HepG2 (cell line): Measurements from ENCODE around the gene PCSK6. TPM values are rescaled to one million over a fixed set of nuclear protein-coding genes. Genes with fewer than 3 reads are reported as not detected.

Source experiments
- ESRRA ChIP-seq: sonication (generic); formaldehyde crosslinking; IDR thresholded peaks from 2 replicates; pipeline ENCODE4 v1.5.1; 2020; ENCODE audit warnings: mild to moderate bottlenecking, low read depth, missing genetic modification reagents
- FOSL2 ChIP-seq: sonication (generic); formaldehyde crosslinking; IDR thresholded peaks from 2 replicates; pipeline ENCODE4 v1.4.0; 2020; ENCODE audit warnings: missing genetic modification reagents
- IRF2 ChIP-seq: IDR thresholded peaks from 2 replicates; pipeline ENCODE4 v1.6.1; 2018; ENCODE audit warnings: missing genetic modification reagents, missing compliant biosample characterization
- PAF1 ChIP-seq: IDR thresholded peaks from 2 replicates; pipeline ENCODE4 v1.6.1; 2016; ENCODE audit warnings: missing genetic modification reagents, missing compliant biosample characterization
- PCBP1 ChIP-seq: fragments of 200-400 bp; formaldehyde crosslinking; IDR thresholded peaks from 2 replicates; pipeline ENCODE4 v1.6.1; 2017; ENCODE audit warnings: mild to moderate bottlenecking, low read depth, low read length, borderline replicate concordance
- SMAD9 ChIP-seq: sonication (generic); formaldehyde crosslinking; IDR thresholded peaks from 2 replicates; pipeline ENCODE4 v1.5.1; 2020; ENCODE audit warnings: mild to moderate bottlenecking, missing genetic modification reagents
- ZNF326 ChIP-seq: sonication (generic); formaldehyde crosslinking; IDR thresholded peaks from 2 replicates; pipeline ENCODE4 v1.4.0; 2020; ENCODE audit warnings: missing genetic modification reagents, borderline replicate concordance
- ZNF530 ChIP-seq: sonication (generic); formaldehyde crosslinking; IDR thresholded peaks from 2 replicates; pipeline ENCODE4 v1.5.0; 2020; ENCODE audit warnings: low read depth, mild to moderate bottlenecking, missing genetic modification reagents
- polyA plus RNA-seq, 8 experiments: library from polyadenylated mRNA; depleted of rRNA in 3 of 8; stranded (reverse) in 7 of 8; unstranded in 1 of 8; fragments of >200 nt; fragmentation: Illumina TruSeq in 4 of 8; extraction: Trizol in 4 of 8; gene quantifications; 2 replicates each; pipeline versions ENCODE4 v1.2.1 to v1.2.3, GENCODE V29; 2011 to 2016; ENCODE audit warnings: low read depth in 4 of 8, missing spikeins in 1 of 8, mixed read lengths in 1 of 8; ENCODE audit not compliant: insufficient read depth in 1 of 8
- total RNA-seq, 5 experiments: library from RNA; depleted of rRNA; stranded (reverse); fragments of >200 nt; fragmentation: Illumina TruSeq; extraction: Trizol; gene quantifications; 2 replicates each; pipeline ENCODE4 v1.2.3, GENCODE V29; 2016; ENCODE audit warnings: low read depth in 1 of 5
- TF ChIP-seq, protein P1 (sequence below): sonication (generic); formaldehyde crosslinking; IDR thresholded peaks from 2 replicates; pipeline ENCODE4 v1.9.0; 2021; ENCODE audit warnings: mild to moderate bottlenecking, missing genetic modification reagents
- TF ChIP-seq, protein P2 (sequence below): IDR thresholded peaks from 2 replicates; pipeline ENCODE4 v1.6.1; 2016; ENCODE audit warnings: low read depth, control low read depth
- TF ChIP-seq, protein P3 (sequence below): sonication (generic); formaldehyde crosslinking; IDR thresholded peaks from 2 replicates; pipeline ENCODE4 v1.4.0; 2020; ENCODE audit warnings: missing genetic modification reagents

PCSK6 gene
- total and polyA plus RNA-seq, 2 of the 13 experiments (the other 11 are each of a cell fraction or from before 2014, with no cell fraction given) = 56.5 to 155 TPM

DNA sequence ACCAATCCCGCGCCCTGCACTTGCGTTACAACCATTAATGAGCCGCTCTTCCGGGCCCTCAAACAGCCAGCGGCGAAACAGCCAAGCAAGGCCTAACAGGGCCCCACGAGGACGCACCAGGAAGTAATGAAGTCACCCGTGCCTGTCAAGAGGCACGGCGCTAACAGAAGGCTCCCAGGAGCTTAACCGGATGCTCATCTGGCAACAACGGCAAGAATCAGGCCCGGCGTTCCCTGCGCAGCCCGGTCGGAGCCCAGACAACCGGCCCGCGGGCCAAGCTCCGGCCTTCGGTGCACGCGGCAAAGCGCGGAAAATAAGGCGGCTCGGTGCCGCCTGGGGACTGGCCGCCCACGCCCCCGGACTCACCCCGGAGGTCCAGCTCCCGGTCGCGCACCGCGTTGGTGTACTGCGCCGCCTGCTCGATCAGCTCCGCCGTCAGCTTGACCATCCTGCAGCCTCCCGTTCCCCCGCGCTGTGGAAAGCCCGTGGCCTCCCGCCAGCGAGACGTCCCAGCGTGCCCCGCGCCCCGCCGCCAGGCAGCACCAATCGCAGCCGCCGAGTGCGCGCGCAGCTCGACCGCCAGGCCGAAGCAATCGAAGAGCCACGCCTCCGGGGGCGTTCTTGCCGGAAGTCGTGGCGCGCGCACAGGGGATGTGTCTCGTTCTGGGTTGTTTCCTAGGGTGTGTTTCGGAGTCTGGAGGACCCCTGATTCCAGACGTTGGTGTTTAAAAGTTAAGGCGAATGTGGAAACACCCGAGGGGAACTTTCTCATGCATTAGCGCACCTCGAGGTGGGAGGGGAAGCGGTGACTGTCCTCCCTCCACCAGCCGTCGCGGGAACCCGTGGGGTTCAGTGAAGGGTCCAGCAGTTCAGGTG is 194.5 kb downstream of the PCSK6 start, which contains the start of gene SNRPA1 (continued):
- peak; percentile 96 for TF ChIP-seq IRF2 (CRISPR knock-in tag)
- TF ChIP-seq, protein P1, sequence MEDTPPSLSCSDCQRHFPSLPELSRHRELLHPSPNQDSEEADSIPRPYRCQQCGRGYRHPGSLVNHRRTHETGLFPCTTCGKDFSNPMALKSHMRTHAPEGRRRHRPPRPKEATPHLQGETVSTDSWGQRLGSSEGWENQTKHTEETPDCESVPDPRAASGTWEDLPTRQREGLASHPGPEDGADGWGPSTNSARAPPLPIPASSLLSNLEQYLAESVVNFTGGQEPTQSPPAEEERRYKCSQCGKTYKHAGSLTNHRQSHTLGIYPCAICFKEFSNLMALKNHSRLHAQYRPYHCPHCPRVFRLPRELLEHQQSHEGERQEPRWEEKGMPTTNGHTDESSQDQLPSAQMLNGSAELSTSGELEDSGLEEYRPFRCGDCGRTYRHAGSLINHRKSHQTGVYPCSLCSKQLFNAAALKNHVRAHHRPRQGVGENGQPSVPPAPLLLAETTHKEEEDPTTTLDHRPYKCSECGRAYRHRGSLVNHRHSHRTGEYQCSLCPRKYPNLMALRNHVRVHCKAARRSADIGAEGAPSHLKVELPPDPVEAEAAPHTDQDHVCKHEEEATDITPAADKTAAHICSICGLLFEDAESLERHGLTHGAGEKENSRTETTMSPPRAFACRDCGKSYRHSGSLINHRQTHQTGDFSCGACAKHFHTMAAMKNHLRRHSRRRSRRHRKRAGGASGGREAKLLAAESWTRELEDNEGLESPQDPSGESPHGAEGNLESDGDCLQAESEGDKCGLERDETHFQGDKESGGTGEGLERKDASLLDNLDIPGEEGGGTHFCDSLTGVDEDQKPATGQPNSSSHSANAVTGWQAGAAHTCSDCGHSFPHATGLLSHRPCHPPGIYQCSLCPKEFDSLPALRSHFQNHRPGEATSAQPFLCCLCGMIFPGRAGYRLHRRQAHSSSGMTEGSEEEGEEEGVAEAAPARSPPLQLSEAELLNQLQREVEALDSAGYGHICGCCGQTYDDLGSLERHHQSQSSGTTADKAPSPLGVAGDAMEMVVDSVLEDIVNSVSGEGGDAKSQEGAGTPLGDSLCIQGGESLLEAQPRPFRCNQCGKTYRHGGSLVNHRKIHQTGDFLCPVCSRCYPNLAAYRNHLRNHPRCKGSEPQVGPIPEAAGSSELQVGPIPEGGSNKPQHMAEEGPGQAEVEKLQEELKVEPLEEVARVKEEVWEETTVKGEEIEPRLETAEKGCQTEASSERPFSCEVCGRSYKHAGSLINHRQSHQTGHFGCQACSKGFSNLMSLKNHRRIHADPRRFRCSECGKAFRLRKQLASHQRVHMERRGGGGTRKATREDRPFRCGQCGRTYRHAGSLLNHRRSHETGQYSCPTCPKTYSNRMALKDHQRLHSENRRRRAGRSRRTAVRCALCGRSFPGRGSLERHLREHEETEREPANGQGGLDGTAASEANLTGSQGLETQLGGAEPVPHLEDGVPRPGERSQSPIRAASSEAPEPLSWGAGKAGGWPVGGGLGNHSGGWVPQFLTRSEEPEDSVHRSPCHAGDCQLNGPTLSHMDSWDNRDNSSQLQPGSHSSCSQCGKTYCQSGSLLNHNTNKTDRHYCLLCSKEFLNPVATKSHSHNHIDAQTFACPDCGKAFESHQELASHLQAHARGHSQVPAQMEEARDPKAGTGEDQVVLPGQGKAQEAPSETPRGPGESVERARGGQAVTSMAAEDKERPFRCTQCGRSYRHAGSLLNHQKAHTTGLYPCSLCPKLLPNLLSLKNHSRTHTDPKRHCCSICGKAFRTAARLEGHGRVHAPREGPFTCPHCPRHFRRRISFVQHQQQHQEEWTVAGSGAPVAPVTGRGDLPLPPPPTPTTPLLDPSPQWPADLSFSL (CRISPR knock-in tag) = no peak
- TF ChIP-seq ZNF326 (CRISPR knock-in tag) = no peak
- TF ChIP-seq ZNF530 (CRISPR knock-in tag) = no peak; the same call in 1 of the 2 replicates
- no peak for TF ChIP-seq PAF1
- no peak; the same call in 1 of the 2 replicates for TF ChIP-seq ESRRA (CRISPR knock-in tag)
- TF ChIP-seq SMAD9 (CRISPR knock-in tag) = no peak
- TF ChIP-seq, protein P2, sequence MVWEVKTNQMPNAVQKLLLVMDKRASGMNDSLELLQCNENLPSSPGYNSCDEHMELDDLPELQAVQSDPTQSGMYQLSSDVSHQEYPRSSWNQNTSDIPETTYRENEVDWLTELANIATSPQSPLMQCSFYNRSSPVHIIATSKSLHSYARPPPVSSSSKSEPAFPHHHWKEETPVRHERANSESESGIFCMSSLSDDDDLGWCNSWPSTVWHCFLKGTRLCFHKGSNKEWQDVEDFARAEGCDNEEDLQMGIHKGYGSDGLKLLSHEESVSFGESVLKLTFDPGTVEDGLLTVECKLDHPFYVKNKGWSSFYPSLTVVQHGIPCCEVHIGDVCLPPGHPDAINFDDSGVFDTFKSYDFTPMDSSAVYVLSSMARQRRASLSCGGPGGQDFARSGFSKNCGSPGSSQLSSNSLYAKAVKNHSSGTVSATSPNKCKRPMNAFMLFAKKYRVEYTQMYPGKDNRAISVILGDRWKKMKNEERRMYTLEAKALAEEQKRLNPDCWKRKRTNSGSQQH (CRISPR knock-in tag) = peak; percentile 86
- no peak for TF ChIP-seq PCBP1
- TF ChIP-seq, protein P3, sequence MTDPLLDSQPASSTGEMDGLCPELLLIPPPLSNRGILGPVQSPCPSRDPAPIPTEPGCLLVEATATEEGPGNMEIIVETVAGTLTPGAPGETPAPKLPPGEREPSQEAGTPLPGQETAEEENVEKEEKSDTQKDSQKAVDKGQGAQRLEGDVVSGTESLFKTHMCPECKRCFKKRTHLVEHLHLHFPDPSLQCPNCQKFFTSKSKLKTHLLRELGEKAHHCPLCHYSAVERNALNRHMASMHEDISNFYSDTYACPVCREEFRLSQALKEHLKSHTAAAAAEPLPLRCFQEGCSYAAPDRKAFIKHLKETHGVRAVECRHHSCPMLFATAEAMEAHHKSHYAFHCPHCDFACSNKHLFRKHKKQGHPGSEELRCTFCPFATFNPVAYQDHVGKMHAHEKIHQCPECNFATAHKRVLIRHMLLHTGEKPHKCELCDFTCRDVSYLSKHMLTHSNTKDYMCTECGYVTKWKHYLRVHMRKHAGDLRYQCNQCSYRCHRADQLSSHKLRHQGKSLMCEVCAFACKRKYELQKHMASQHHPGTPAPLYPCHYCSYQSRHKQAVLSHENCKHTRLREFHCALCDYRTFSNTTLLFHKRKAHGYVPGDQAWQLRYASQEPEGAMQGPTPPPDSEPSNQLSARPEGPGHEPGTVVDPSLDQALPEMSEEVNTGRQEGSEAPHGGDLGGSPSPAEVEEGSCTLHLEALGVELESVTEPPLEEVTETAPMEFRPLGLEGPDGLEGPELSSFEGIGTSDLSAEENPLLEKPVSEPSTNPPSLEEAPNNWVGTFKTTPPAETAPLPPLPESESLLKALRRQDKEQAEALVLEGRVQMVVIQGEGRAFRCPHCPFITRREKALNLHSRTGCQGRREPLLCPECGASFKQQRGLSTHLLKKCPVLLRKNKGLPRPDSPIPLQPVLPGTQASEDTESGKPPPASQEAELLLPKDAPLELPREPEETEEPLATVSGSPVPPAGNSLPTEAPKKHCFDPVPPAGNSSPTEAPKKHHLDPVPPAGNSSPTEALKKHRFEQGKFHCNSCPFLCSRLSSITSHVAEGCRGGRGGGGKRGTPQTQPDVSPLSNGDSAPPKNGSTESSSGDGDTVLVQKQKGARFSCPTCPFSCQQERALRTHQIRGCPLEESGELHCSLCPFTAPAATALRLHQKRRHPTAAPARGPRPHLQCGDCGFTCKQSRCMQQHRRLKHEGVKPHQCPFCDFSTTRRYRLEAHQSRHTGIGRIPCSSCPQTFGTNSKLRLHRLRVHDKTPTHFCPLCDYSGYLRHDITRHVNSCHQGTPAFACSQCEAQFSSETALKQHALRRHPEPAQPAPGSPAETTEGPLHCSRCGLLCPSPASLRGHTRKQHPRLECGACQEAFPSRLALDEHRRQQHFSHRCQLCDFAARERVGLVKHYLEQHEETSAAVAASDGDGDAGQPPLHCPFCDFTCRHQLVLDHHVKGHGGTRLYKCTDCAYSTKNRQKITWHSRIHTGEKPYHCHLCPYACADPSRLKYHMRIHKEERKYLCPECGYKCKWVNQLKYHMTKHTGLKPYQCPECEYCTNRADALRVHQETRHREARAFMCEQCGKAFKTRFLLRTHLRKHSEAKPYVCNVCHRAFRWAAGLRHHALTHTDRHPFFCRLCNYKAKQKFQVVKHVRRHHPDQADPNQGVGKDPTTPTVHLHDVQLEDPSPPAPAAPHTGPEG (CRISPR knock-in tag) = peak; percentile 37
- peak; percentile 55; the same call in 1 of the 2 replicates for TF ChIP-seq FOSL2 (CRISPR knock-in tag)
